ENCODE data around the gene SLIT3.

DNA sequence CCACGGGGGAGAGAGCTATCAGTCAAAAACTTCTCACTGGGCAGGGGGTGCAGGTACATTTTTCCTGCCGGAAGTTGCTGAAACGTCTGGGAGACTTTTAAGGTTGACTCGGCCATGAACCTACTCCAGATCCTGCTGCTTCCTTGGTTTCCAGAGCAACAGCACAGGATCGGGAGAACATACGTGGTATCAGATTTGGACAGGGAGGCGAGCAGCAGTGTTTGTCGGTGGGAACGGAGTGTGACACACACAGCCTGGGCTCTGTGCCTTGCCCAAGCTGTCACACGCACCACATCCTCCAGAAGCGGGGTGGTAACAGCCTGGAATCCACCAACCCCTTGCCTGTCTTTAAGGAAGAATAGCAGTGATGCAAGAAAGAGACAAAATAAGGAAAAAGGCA is 276.5 kb downstream of the SLIT3 start:
- TF ChIP-seq POLR2A (IDR thresholded peaks at IDR 0.05): no peak
- no peak for TF ChIP-seq CTCF (IDR thresholded peaks at IDR 0.05)
